Type B pancreatic cell (in vitro differentiated cells): Measurements from ENCODE around the gene ARHGAP4. TPM values are rescaled to one million over a fixed set of nuclear protein-coding genes. Genes with fewer than 3 reads are reported as not detected.

Source experiments
- DNase-seq: peaks from one replicate; pipeline ENCODE4 v3.0.0; 2021; ENCODE audit warnings: mixed read lengths; ENCODE audit not compliant: unreplicated experiment; ENCODE audit errors: extremely low spot score
- H3K27ac Mint-ChIP-seq: 2 replicates; pipeline ENCODE4 v1.8.0; 2021; ENCODE audit warnings: mild to moderate bottlenecking, mixed read lengths
- H3K27me3 Mint-ChIP-seq: 2 replicates; pipeline ENCODE4 v1.8.0; 2021; ENCODE audit warnings: mixed read lengths
- H3K36me3 Mint-ChIP-seq: 2 replicates; pipeline ENCODE4 v1.8.0; 2021; ENCODE audit warnings: mixed read lengths
- H3K4me1 Mint-ChIP-seq: one replicate; pipeline ENCODE4 v1.8.0; 2021; ENCODE audit warnings: mixed read lengths; ENCODE audit not compliant: unreplicated experiment
- H3K4me3 Mint-ChIP-seq: 2 replicates; pipeline ENCODE4 v1.8.0; 2021; ENCODE audit warnings: mild to moderate bottlenecking, mixed read lengths
- H3K9me3 Mint-ChIP-seq: 2 replicates; pipeline ENCODE4 v1.8.0; 2021; ENCODE audit warnings: mixed read lengths
- total RNA-seq: library from RNA; stranded (reverse); gene quantifications from 2 replicates; pipeline ENCODE4 v1.2.1, GENCODE V29; 2021; ENCODE audit warnings: low replicate concordance
- TF ChIP-seq, protein P1 (sequence below): fragments of 200-600 bp; sonication (generic); conservative IDR thresholded peaks from 2 replicates; pipeline ENCODE4 v1.5.0; 2021; ENCODE audit warnings: antibody characterized with exemption, mild to moderate bottlenecking

The ARHGAP4 gene
- total RNA-seq, 1 donor from 2014 or later: 8.8 TPM

DNA sequence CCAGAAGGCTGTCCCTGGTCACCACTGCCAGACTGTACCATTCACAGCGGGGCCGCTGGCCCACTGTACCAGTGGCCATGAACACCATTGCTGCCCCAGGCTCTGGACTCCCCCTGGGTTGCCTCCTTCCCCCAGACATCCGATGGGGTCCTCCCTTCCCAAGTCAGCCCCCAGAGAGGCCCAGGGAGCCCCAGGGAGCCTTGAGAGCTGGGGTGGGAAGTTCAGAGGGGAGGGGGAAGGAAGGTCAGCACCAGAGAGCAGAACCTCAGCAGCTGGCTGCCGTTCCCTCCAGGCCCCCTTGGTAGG is 441 bp upstream of the ARHGAP4 start:
- peaks cover 2% of the 10 kb centered on the region for H3K36me3 Mint-ChIP-seq
- H3K27me3 Mint-ChIP-seq: no peaks in the 10 kb centered on the region
- H3K27ac Mint-ChIP-seq: no peak overlapping the region
- H3K4me1 Mint-ChIP-seq: peaks cover 7% of the 10 kb centered on the region
- H3K4me3 Mint-ChIP-seq: no peak overlapping the region
- DNase-seq: no peak
- TF ChIP-seq, protein P1, sequence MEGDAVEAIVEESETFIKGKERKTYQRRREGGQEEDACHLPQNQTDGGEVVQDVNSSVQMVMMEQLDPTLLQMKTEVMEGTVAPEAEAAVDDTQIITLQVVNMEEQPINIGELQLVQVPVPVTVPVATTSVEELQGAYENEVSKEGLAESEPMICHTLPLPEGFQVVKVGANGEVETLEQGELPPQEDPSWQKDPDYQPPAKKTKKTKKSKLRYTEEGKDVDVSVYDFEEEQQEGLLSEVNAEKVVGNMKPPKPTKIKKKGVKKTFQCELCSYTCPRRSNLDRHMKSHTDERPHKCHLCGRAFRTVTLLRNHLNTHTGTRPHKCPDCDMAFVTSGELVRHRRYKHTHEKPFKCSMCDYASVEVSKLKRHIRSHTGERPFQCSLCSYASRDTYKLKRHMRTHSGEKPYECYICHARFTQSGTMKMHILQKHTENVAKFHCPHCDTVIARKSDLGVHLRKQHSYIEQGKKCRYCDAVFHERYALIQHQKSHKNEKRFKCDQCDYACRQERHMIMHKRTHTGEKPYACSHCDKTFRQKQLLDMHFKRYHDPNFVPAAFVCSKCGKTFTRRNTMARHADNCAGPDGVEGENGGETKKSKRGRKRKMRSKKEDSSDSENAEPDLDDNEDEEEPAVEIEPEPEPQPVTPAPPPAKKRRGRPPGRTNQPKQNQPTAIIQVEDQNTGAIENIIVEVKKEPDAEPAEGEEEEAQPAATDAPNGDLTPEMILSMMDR: no peak
- no peaks in the 10 kb centered on the region for H3K9me3 Mint-ChIP-seq

GRCh38 chrX:153925387-153925738 is 701 bp downstream of the ARHGAP4 start:
- peaks cover 7% of the 10 kb centered on the region for H3K4me1 Mint-ChIP-seq
- H3K9me3 Mint-ChIP-seq: no peaks in the 10 kb centered on the region
- peak overlapping the region; percentile 53 for H3K27ac Mint-ChIP-seq
- TF ChIP-seq, protein P1: no peak
- no peaks in the 10 kb centered on the region for H3K36me3 Mint-ChIP-seq
- H3K4me3 Mint-ChIP-seq: no peak overlapping the region
- DNase-seq: no peak
- H3K27me3 Mint-ChIP-seq: no peaks in the 10 kb centered on the region

DNA sequence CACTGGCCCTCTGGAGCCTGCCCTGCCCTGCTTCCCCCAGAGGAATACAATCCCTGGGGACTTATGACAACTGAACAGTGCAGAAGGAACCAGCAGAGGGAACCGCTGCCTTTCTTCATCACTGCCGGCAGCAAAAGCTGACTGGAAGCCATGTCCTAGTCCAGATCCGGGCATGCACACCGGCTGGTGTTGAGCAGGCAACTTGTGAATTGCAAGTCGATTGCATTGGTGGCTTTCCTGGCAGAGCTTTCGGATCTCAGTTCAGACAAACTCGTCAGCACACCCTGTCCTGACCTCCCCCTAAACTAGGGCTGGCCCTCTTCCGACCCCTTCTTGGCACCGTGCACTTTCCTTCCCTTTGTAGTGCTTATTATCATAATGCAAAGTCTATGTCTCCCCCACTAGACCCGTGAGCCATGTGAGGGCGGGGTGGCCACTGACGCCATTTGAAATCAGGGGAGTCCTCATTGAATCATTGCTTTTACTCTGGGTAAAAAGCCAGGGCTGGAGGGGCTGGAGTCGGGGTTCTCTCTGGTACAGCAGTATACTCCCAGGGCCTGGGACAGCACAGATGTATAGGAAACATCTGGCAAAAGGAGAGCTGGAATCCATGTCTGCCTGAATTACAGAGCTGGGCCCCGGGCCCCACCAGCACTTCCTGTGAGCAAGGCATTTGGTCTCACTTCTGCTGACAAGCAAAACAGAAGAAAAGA is 1.8 kb downstream of the ARHGAP4 start:
- H3K4me1 Mint-ChIP-seq: peaks cover 7% of the 10 kb centered on the region
- no peak for DNase-seq
- H3K27me3 Mint-ChIP-seq: no peaks in the 10 kb centered on the region
- TF ChIP-seq, protein P1: peak; percentile 51
- H3K27ac Mint-ChIP-seq: no peak overlapping the region
- no peak overlapping the region for H3K4me3 Mint-ChIP-seq
- no peaks in the 10 kb centered on the region for H3K36me3 Mint-ChIP-seq
- H3K9me3 Mint-ChIP-seq: no peaks in the 10 kb centered on the region

GRCh38 chrX:153922932-153923857 is 2.9 kb downstream of the ARHGAP4 start:
- TF ChIP-seq, protein P1: peak; percentile 40
- Mint-ChIP-seq H3K27ac (no peak overlapping the region), H3K27me3 (no peaks in the 10 kb centered on the region), H3K4me3 (no peak overlapping the region), H3K4me1 (no peaks in the 10 kb centered on the region), H3K36me3 (no peaks in the 10 kb centered on the region), H3K9me3 (no peaks in the 10 kb centered on the region)
- DNase-seq: no peak

- no peaks in the 10 kb centered on the region for H3K4me1 Mint-ChIP-seq
- no peak overlapping the region for H3K27ac Mint-ChIP-seq
- TF ChIP-seq, protein P1: no peak
- H3K4me3 Mint-ChIP-seq: no peak overlapping the region
- no peaks in the 10 kb centered on the region for H3K27me3 Mint-ChIP-seq
- no peaks in the 10 kb centered on the region for H3K36me3 Mint-ChIP-seq
- H3K9me3 Mint-ChIP-seq: no peaks in the 10 kb centered on the region
- no peak for DNase-seq
Measured at GRCh38 chrX:153921511-153922446, 4.3 kb downstream of the ARHGAP4 start.
